GM12878 (cell line): ENCODE measurements around the gene CLDN10. TPM values are rescaled to one million over a fixed set of nuclear protein-coding genes. Genes with fewer than 3 reads are reported as not detected.

Experiments used
- ATAC-seq: fragments of 200-7000 bp; cut with Tn5 transposase; 3 replicates; pipeline ENCODE4 v1.9.1; 2020; ENCODE audit warnings: mild to moderate bottlenecking, moderate library complexity
- BruUV-seq: library from RNA; stranded (reverse); fragments of 400-500 nt; replicated peaks from 2 replicates; lab custom pipeline; 2021; lab: Mats Ljungman, UMichigan
- CTCF ChIA-PET: fragments of 300-600 bp; sonication (Branson Sonifier 250); formaldehyde crosslinking; extraction: SDS; loops from one replicate; lab custom pipeline; 2021; ENCODE audit warnings: inconsistent platforms; lab: Yijun Ruan, JAX
- POLR2A ChIA-PET: fragments of 350-600 bp; formaldehyde crosslinking; extraction: SDS; loops from one replicate; lab custom pipeline; 2021; ENCODE audit warnings: inconsistent platforms; lab: Charles Lee
- RAD21 ChIA-PET: fragments of 300-600 bp; sonication (Branson Sonifier 250); formaldehyde crosslinking; loops from one replicate; lab custom pipeline; 2023; ENCODE audit warnings: antibody characterized with exemption; ENCODE audit not compliant: unreplicated experiment; lab: Charles Lee
- SMC1A ChIA-PET: fragments of 300-600 bp; sonication (Branson Sonifier 250); formaldehyde crosslinking; loops from one replicate; lab custom pipeline; 2023; ENCODE audit not compliant: unreplicated experiment, uncharacterized antibody; lab: Charles Lee
- DNase-seq: peaks from one replicate; pipeline ENCODE4 v3.0.0-alpha.2; 2011; ENCODE audit warnings: low read depth, low spot score
- FAIRE-seq: peaks from 3 replicates; lab custom pipeline; 2011; peaks lifted over from hg19 to GRCh38; lab: Jason Lieb, UNC
- H2AFZ ChIP-seq: 2 replicates; pipeline ENCODE4 v1.6.0; 2011; ENCODE audit warnings: low read depth, low read length, control low read depth; ENCODE audit not compliant: control insufficient read depth
- H3K27ac ChIP-seq: 2 replicates; pipeline ENCODE4 v1.5.1; 2011; ENCODE audit warnings: control low read depth; ENCODE audit not compliant: control insufficient read depth, insufficient read depth
- H3K27me3 ChIP-seq, 2 experiments: replicated peaks in 1 of 2; 2 replicates each; pipeline versions ENCODE4 v1.6.0 to v1.6.1; 2011; ENCODE audit warnings: low read length in 1 of 2; ENCODE audit not compliant: control insufficient read depth in 2 of 2, insufficient read depth in 2 of 2
- H3K36me3 ChIP-seq, 2 experiments: 2 replicates each; pipeline ENCODE4 v1.5.1; 2011; ENCODE audit warnings: low read length in 1 of 2; ENCODE audit not compliant: control insufficient read depth in 2 of 2, insufficient read depth in 2 of 2
- H3K4me1 ChIP-seq: 2 replicates; pipeline ENCODE4 v1.6.1; 2011; ENCODE audit warnings: mild to moderate bottlenecking, low read length, moderate library complexity, mixed read lengths; ENCODE audit not compliant: control insufficient read depth, insufficient read depth
- H3K4me2 ChIP-seq: 2 replicates; pipeline ENCODE4 v1.6.0; 2011; ENCODE audit warnings: control low read depth; ENCODE audit not compliant: control insufficient read depth, insufficient read depth
- H3K4me3 ChIP-seq: fragments of 200-600 bp; sonication (generic); 2 replicates; pipeline ENCODE4 v1.5.1; 2016
- H3K79me2 ChIP-seq: 2 replicates; pipeline ENCODE4 v1.6.0; 2011; ENCODE audit warnings: low read length; ENCODE audit not compliant: control insufficient read depth, insufficient read depth
- H3K9ac ChIP-seq: 2 replicates; pipeline ENCODE4 v1.8.0; 2011; ENCODE audit warnings: low read length, control low read depth, mixed read lengths; ENCODE audit not compliant: control insufficient read depth, insufficient read depth
- H3K9me3 ChIP-seq: replicated peaks from 3 replicates; pipeline ENCODE4 v1.5.1; 2011; ENCODE audit warnings: mild to moderate bottlenecking, low read length; ENCODE audit not compliant: control insufficient read depth, insufficient read depth
- H4K20me1 ChIP-seq: 2 replicates; pipeline ENCODE4 v1.6.0; 2011; ENCODE audit not compliant: control insufficient read depth, insufficient read depth
- ATF2 ChIP-seq: IDR thresholded peaks from 2 replicates; pipeline ENCODE4 v1.6.1; 2012; ENCODE audit warnings: low read length, inconsistent platforms
- E2F8 ChIP-seq: fragments of 450-650 bp; IDR thresholded peaks from 2 replicates; pipeline ENCODE4 v1.6.1; 2018; ENCODE audit warnings: mild to moderate bottlenecking, low read depth, moderate library complexity; ENCODE audit not compliant: partially characterized antibody
- FOXK2 ChIP-seq: fragments of 450-650 bp; IDR thresholded peaks from 2 replicates; pipeline ENCODE4 v1.6.1; 2017; ENCODE audit warnings: mild to moderate bottlenecking, moderate library complexity
- IRF5 ChIP-seq: fragments of 450-650 bp; IDR thresholded peaks from 2 replicates; pipeline ENCODE4 v1.6.1; 2017; ENCODE audit warnings: borderline replicate concordance
- NRF1 ChIP-seq: conservative IDR thresholded peaks from 2 replicates; pipeline ENCODE4 v1.6.1; 2011; ENCODE audit warnings: mild to moderate bottlenecking, low read depth, low read length, improper control_type of control experiment
- PAX5 ChIP-seq: IDR thresholded peaks from 2 replicates; pipeline ENCODE4 v1.6.1; 2011; ENCODE audit warnings: low read depth, low read length, borderline replicate concordance
- RB1 ChIP-seq: fragments of 450-650 bp; formaldehyde crosslinking; IDR thresholded peaks from 2 replicates; pipeline ENCODE4 v1.6.1; 2017; ENCODE audit warnings: mild to moderate bottlenecking, borderline replicate concordance
- SIN3A ChIP-seq: IDR thresholded peaks from 2 replicates; pipeline ENCODE4 v1.6.1; 2012; ENCODE audit warnings: low read depth, low read length, improper control_type of control experiment
- SMARCA5 ChIP-seq: fragments of 450-650 bp; IDR thresholded peaks from 2 replicates; pipeline ENCODE4 v1.6.1; 2017; ENCODE audit warnings: mild to moderate bottlenecking
- SP1 ChIP-seq: IDR thresholded peaks from one replicate; pipeline ENCODE4 v1.6.1; 2011; ENCODE audit warnings: low read depth, low read length
- SUPT20H ChIP-seq: IDR thresholded peaks from 2 replicates; pipeline ENCODE4 v1.6.1; 2011; ENCODE audit warnings: low read depth, mild to moderate bottlenecking, low read length, moderate library complexity, borderline replicate concordance; ENCODE audit not compliant: control insufficient read depth
- TAF1 ChIP-seq: IDR thresholded peaks from 2 replicates; pipeline ENCODE4 v1.6.1; 2011; ENCODE audit warnings: mild to moderate bottlenecking, low read depth, low read length, borderline replicate concordance
- YY1 ChIP-seq: IDR thresholded peaks from 2 replicates; pipeline ENCODE4 v1.6.1; 2011; ENCODE audit warnings: low read depth, mild to moderate bottlenecking, low read length
- WGBS: methylation state at CpG from one replicate; pipeline ENCODE4 v1.1.6; 2016; ENCODE audit warnings: low lambda C conversion rate; ENCODE audit not compliant: insufficient replicate concordance, insufficient coverage; ENCODE audit errors: missing lambda C conversion rate; 5-methylcytosine and 5-hydroxymethylcytosine counted together
- in situ Hi-C: fragments of 300-500 bp; cut with MboI; formaldehyde crosslinking; loops from 9 replicates; pipeline ENCODE4 v1.14.3; 2018; ENCODE audit warnings: mixed read lengths
- intact Hi-C: fragments of 100-400 bp; cut with micrococcal nuclease; formaldehyde crosslinking; loops from one replicate; pipeline ENCODE4 v1.14.2; 2022; ENCODE audit not compliant: unreplicated experiment
- polyA plus RNA-seq, 11 experiments: library from polyadenylated mRNA; depleted of rRNA in 4 of 11; unstranded in 6 of 11; stranded (reverse) in 5 of 11; fragments of >200 nt; fragmentation: Nextera tagmentation in 4 of 11; fragmentation: Illumina TruSeq in 1 of 11; extraction: Ambion mirVana in 4 of 11; extraction: Trizol in 1 of 11; gene quantifications; 1 replicate in 1 of 11; 2 replicates in 10 of 11; pipeline versions ENCODE4 v1.2.1 to v1.2.3, GENCODE V29; 2011 to 2016; ENCODE audit warnings: inconsistent platforms in 2 of 11, missing spikeins in 2 of 11, low read depth in 1 of 11
- total RNA-seq, 4 experiments: library from RNA; depleted of rRNA in 3 of 4; stranded (reverse); fragments of >200 nt in 3 of 4; fragmentation: Illumina TruSeq in 1 of 4; extraction: Trizol in 1 of 4; gene quantifications; 2 replicates each; pipeline versions ENCODE4 v1.2.1 to v1.2.3, GENCODE V29; 2013 to 2021

Gene CLDN10
- total and polyA plus RNA-seq, 10 of the 15 experiments (the other 5 are each of a cell fraction or from before 2014, with no cell fraction given): not detected

- no peak overlapping the region for H3K27ac ChIP-seq
- no peak overlapping the region for H2AFZ ChIP-seq
- H3K4me3 ChIP-seq: no peak overlapping the region
- H3K9me3 ChIP-seq: no peaks in the 10 kb centered on the region; the same call in 2 of the 3 replicates
- WGBS: 0% methylated on average over 1 of the region's 1 CpG
- no peaks in the 10 kb centered on the region for H3K4me1 ChIP-seq
- in situ Hi-C loops: no loop called here
- ChIA-PET POLR2A (no interaction called here), RAD21 (no interaction called here), CTCF (interaction anchor here (1.0 to 2.0 kb wide), 2 partner anchors 9 to 34 kb away, joined by 5 read pairs; no protein-coding TSS in a partner anchor), SMC1A (interaction anchor here (0.6 kb wide), 1 partner anchor 410 kb away, joined by 3 read pairs; no protein-coding TSS in a partner anchor)
- no peak for FAIRE-seq
- H3K36me3 ChIP-seq: no peaks in the 10 kb centered on the region
- H3K27me3 ChIP-seq: peaks cover 0 to 5% of the 10 kb centered on the region in 2 experiments; a peak in 1 of 4 replicates
- H4K20me1 ChIP-seq: no peaks in the 10 kb centered on the region
- intact Hi-C loops: no loop called here
- ATAC-seq: no peak
- no TSS peak for BruUV-seq
- no peak for TF ChIP-seq PAX5
- TF ChIP-seq ATF2: no peak
- no peak for TF ChIP-seq SUPT20H
- TF ChIP-seq TAF1: no peak
- no peak for TF ChIP-seq SIN3A
- TF ChIP-seq RB1: no peak
- no peak for TF ChIP-seq NRF1
- no peak for TF ChIP-seq IRF5
- TF ChIP-seq SP1: no peak
- TF ChIP-seq YY1: no peak
- TF ChIP-seq FOXK2: no peak
- TF ChIP-seq SMARCA5: no peak
- no peak for TF ChIP-seq E2F8
- no peak overlapping the region for H3K4me2 ChIP-seq
- no peak for DNase-seq
- H3K79me2 ChIP-seq: no peaks in the 10 kb centered on the region
- H3K9ac ChIP-seq: no peak overlapping the region
Measured at GRCh38 chr13:95527955-95528354, 24.6 kb upstream of the CLDN10 start.
